Measurements from ENCODE around the gene MARCHF5.

The MARCHF5 gene

DNA sequence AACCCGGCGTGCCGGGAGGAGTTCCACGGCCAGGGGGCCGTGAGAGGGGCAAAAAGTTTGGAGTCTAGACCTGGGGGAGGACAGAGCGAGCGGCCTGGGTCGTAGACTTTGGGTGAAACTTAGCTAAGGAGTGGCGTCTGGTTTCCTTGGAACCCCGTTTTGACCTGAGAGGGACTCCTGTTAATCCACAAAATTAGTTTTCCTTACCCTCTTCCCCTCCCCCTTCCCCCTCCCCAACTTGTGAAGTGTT lies 574 bp downstream of the MARCHF5 start:
- H4K20me1 ChIP-seq (ENCODE audit: insufficient read depth, low read length), result peaks cover 6% of the 10 kb centered on the region; the same call in 1 of the 2 replicates
- H3K9me3 ChIP-seq (ENCODE audit: insufficient read depth, low read length), result no peaks in the 10 kb centered on the region
- H3K27ac ChIP-seq (ENCODE audit: low read length), result peak overlapping the region; percentile 40
- peaks cover 37% of the 10 kb centered on the region for H3K79me2 ChIP-seq (ENCODE audit: low read length)
- H3K4me3 ChIP-seq (ENCODE audit: low read length), result peak overlapping the region; percentile 92
- peak overlapping the region; percentile 85 for H3K4me2 ChIP-seq (ENCODE audit: low read length)
- no peaks in the 10 kb centered on the region for H3K27me3 ChIP-seq (ENCODE audit: low read depth, low read length)
- peak overlapping the region; percentile 86 for H3K9ac ChIP-seq (ENCODE audit: low read length)
- peaks cover 3% of the 10 kb centered on the region; the same call in 1 of the 2 replicates for H3K4me1 ChIP-seq (ENCODE audit: low read length)
- no peak for TF ChIP-seq EZH2phosphoT487 (IDR thresholded peaks at IDR 0.05; ENCODE audit: low read depth)
- TF ChIP-seq, protein P1, sequence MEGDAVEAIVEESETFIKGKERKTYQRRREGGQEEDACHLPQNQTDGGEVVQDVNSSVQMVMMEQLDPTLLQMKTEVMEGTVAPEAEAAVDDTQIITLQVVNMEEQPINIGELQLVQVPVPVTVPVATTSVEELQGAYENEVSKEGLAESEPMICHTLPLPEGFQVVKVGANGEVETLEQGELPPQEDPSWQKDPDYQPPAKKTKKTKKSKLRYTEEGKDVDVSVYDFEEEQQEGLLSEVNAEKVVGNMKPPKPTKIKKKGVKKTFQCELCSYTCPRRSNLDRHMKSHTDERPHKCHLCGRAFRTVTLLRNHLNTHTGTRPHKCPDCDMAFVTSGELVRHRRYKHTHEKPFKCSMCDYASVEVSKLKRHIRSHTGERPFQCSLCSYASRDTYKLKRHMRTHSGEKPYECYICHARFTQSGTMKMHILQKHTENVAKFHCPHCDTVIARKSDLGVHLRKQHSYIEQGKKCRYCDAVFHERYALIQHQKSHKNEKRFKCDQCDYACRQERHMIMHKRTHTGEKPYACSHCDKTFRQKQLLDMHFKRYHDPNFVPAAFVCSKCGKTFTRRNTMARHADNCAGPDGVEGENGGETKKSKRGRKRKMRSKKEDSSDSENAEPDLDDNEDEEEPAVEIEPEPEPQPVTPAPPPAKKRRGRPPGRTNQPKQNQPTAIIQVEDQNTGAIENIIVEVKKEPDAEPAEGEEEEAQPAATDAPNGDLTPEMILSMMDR (IDR thresholded peaks at IDR 0.05; ENCODE audit: low read depth, low read length), result no peak
- H2AFZ ChIP-seq (ENCODE audit: low read depth, low read length), result 0 out of 2 replicates have a peak overlapping the region, but pooled peaks have one; percentile 63
- peaks cover 3% of the 10 kb centered on the region for H3K36me3 ChIP-seq (replicated peaks; ENCODE audit: low read depth, low read length)

DNA sequence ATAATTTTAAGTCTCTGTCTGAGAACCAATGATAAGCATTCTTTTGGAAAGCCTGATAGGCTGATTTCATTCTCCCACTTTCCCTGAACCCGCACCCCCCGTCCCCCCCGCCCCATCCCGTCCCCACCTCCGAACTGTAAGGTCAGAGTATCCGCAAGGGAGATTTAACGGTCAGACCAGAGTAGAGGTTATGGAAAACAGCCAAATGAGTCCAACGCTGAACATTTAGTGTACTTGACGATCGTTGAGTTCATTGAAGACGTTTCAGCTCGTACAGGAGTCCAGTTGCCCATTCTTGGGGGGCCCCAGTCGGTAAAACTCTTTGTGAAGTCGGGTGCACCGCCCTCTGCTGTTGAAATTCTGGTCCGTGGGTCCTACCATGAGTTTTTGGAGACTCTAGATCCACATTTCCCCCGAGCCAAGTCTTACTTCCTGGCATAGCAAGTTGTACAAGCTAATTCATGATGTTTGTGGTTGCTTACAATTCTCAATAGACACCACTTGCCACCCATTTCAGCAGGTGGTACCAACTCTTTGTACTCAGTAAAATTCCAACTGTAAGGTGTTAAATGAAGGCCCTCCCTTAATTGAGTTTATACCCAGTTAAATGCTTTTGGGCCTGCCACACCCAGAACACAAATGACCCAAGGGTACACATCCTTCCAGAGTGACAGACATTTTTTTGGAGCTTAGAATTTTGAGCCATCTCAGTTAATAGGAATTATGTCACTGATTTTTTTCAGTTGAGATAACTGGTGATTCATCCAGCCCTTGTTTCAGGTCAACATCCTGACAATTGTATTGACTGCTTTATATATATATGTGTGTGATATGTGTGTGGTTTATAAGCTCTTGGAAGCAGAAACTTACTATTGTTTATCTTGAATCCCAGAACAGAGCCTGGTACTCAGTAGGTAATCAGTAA lies 1.2 kb downstream of the MARCHF5 start:
- no peaks in the 10 kb centered on the region for H3K27me3 ChIP-seq (ENCODE audit: low read depth, low read length)
- H3K4me2 ChIP-seq (ENCODE audit: low read length), result peak overlapping the region; percentile 85
- H3K4me1 ChIP-seq (ENCODE audit: low read length), result peaks cover 3% of the 10 kb centered on the region; the same call in 1 of the 2 replicates
- H3K79me2 ChIP-seq (ENCODE audit: low read length), result peaks cover 38% of the 10 kb centered on the region
- peak overlapping the region; percentile 86 for H3K9ac ChIP-seq (ENCODE audit: low read length)
- H3K27ac ChIP-seq (ENCODE audit: low read length), result no peak overlapping the region
- H3K9me3 ChIP-seq (ENCODE audit: insufficient read depth, low read length), result no peaks in the 10 kb centered on the region
- H3K36me3 ChIP-seq (replicated peaks; ENCODE audit: low read depth, low read length), result peaks cover 3% of the 10 kb centered on the region
- TF ChIP-seq, protein P1 (IDR thresholded peaks at IDR 0.05; ENCODE audit: low read depth, low read length), result peak; percentile 65
- no peak for TF ChIP-seq EZH2phosphoT487 (IDR thresholded peaks at IDR 0.05; ENCODE audit: low read depth)
- peak overlapping the region; percentile 92 for H3K4me3 ChIP-seq (ENCODE audit: low read length)
- H2AFZ ChIP-seq (ENCODE audit: low read depth, low read length), result 0 out of 2 replicates have a peak overlapping the region, but pooled peaks have one; percentile 19
- peaks cover 6% of the 10 kb centered on the region; the same call in 1 of the 2 replicates for H4K20me1 ChIP-seq (ENCODE audit: insufficient read depth, low read length)

DNA sequence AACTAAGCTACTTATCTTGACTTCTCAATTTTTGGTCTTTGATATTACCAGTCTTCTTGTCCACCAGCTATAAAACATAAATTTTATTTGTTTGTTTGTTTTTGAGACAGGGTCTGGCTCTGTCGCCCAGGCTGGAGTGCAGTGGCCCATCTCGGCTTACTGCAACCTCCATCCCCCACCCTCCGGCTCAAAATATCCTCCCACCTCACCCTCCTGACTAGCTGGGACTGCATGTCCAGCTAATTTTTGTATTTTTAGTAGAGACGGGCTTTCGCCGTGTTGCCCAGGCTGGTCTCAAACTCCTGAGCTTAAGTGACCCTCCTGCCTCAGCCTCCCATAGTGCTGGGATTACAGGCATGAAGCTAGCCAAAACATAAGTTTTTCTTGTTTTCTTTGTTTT lies 7.5 kb downstream of the MARCHF5 start:
- Histone ChIP-seq H3K9ac (ENCODE audit: low read length) (no peak overlapping the region), H3K4me1 (ENCODE audit: low read length) (no peaks in the 10 kb centered on the region), H2AFZ (ENCODE audit: low read depth, low read length) (no peak overlapping the region), H3K4me3 (ENCODE audit: low read length) (no peak overlapping the region), H3K9me3 (ENCODE audit: insufficient read depth, low read length) (no peaks in the 10 kb centered on the region), H4K20me1 (ENCODE audit: insufficient read depth, low read length) (no peaks in the 10 kb centered on the region), H3K27ac (ENCODE audit: low read length) (no peak overlapping the region), H3K79me2 (ENCODE audit: low read length) (peaks cover 34% of the 10 kb centered on the region), H3K4me2 (ENCODE audit: low read length) (no peak overlapping the region), H3K27me3 (ENCODE audit: low read depth, low read length) (no peaks in the 10 kb centered on the region), H3K36me3 (replicated peaks; ENCODE audit: low read depth, low read length) (peaks cover 3% of the 10 kb centered on the region)
- TF ChIP-seq, protein P1 (IDR thresholded peaks at IDR 0.05; ENCODE audit: low read depth, low read length), result no peak

DNA sequence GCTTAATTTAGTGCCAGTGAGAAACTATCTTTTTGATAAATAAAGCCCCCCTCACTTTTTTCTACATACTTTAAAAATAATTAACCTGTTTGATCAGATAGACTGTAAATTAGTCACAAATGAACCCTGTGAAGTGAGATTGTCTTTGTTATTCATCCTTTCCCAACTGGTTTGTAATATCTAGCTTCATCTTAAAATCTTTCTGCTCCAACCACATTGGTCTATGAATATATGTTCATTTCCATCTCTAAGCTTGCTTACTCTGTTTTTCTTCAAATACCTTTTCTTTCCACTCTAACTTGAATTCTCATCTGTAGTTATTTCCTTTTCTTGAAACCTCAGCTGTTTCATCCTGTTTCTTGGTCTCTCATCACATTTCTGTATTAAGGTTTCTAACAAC lies 12.1 kb downstream of the MARCHF5 start:
- Histone ChIP-seq H3K4me3 (ENCODE audit: low read length) (no peak overlapping the region), H3K36me3 (replicated peaks; ENCODE audit: low read depth, low read length) (no peaks in the 10 kb centered on the region), H2AFZ (ENCODE audit: low read depth, low read length) (no peak overlapping the region), H3K4me1 (ENCODE audit: low read length) (peaks cover 5% of the 10 kb centered on the region; the same call in 1 of the 2 replicates), H3K9me3 (ENCODE audit: insufficient read depth, low read length) (no peaks in the 10 kb centered on the region), H3K4me2 (ENCODE audit: low read length) (no peak overlapping the region), H3K9ac (ENCODE audit: low read length) (no peak overlapping the region), H3K27me3 (ENCODE audit: low read depth, low read length) (no peaks in the 10 kb centered on the region), H3K27ac (ENCODE audit: low read length) (no peak overlapping the region), H3K79me2 (ENCODE audit: low read length) (peaks cover 46% of the 10 kb centered on the region), H4K20me1 (ENCODE audit: insufficient read depth, low read length) (peaks cover 7% of the 10 kb centered on the region; the same call in 1 of the 2 replicates)
- no peak for TF ChIP-seq EZH2phosphoT487 (IDR thresholded peaks at IDR 0.05; ENCODE audit: low read depth)
- TF ChIP-seq, protein P1 (IDR thresholded peaks at IDR 0.05; ENCODE audit: low read depth, low read length), result no peak

All from OCI-LY3 (cell line).